H1 (cell line): ENCODE results near the gene CKM. TPM values are rescaled to one million over a fixed set of nuclear protein-coding genes. Genes with fewer than 3 reads are reported as not detected.

Experiments
- CTCF ChIA-PET: fragments of 300-600 bp; sonication (Branson Sonifier 250); formaldehyde crosslinking; loops from one replicate; lab custom pipeline; 2021; ENCODE audit not compliant: partially characterized antibody; lab: Charles Lee
- POLR2A ChIA-PET: fragments of 300-600 bp; sonication (Branson Sonifier 250); formaldehyde crosslinking; loops from one replicate; lab custom pipeline; 2021; ENCODE audit warnings: inconsistent platforms; ENCODE audit not compliant: partially characterized antibody; lab: Charles Lee
- DNase-seq, 2 experiments: peaks; one replicate each; pipeline versions ENCODE4 v3.0.0 to v3.0.0-alpha.2; 2010 to 2022; ENCODE audit warnings: low spot score in 2 of 2, low read depth in 1 of 2, mixed read lengths in 1 of 2
- FAIRE-seq: peaks from 2 replicates; lab custom pipeline; 2011; peaks lifted over from hg19 to GRCh38; lab: Jason Lieb, UNC
- H2AFZ ChIP-seq: 2 replicates; pipeline ENCODE4 v1.8.1; 2012; ENCODE audit warnings: low read length, inconsistent platforms
- H2AK5ac ChIP-seq: 2 replicates; pipeline ENCODE4 v1.6.1; 2013; ENCODE audit warnings: low read depth, low read length
- H2BK120ac ChIP-seq: replicated peaks from 2 replicates; pipeline ENCODE3; 2013; ENCODE audit warnings: low read depth, low read length, inconsistent platforms
- H2BK12ac ChIP-seq: 2 replicates; pipeline ENCODE4 v1.6.1; 2013; ENCODE audit warnings: low read depth, low read length
- H2BK15ac ChIP-seq: 2 replicates; pipeline ENCODE4 v1.6.1; 2013; ENCODE audit warnings: low read length
- H2BK20ac ChIP-seq: 2 replicates; pipeline ENCODE4 v1.6.1; 2013; ENCODE audit warnings: low read length
- H2BK5ac ChIP-seq: 2 replicates; pipeline ENCODE4 v1.6.1; 2013; ENCODE audit warnings: low read depth, low read length
- H3K14ac ChIP-seq: 2 replicates; pipeline ENCODE4 v1.6.1; 2013; ENCODE audit warnings: inconsistent platforms; ENCODE audit not compliant: insufficient read length
- H3K18ac ChIP-seq: 2 replicates; pipeline ENCODE4 v1.6.1; 2013; ENCODE audit warnings: low read length; ENCODE audit errors: extremely low read depth
- H3K23ac ChIP-seq: 2 replicates; pipeline ENCODE4 v1.6.1; 2013; ENCODE audit warnings: inconsistent platforms; ENCODE audit not compliant: insufficient read length
- H3K23me2 ChIP-seq: 2 replicates; pipeline ENCODE4 v1.6.1; 2013; ENCODE audit warnings: low read depth, low read length
- H3K27ac ChIP-seq: 2 replicates; pipeline ENCODE4 v1.6.1; 2011; ENCODE audit warnings: low read depth, low read length, inconsistent platforms
- H3K27me3 ChIP-seq, 4 experiments: replicated peaks in 1 of 4; 1 replicate in 1 of 4; 2 replicates in 3 of 4; pipeline versions ENCODE4 v1.6.1 to v1.8.1; 2011 to 2013; ENCODE audit warnings: low read length in 3 of 4, mild to moderate bottlenecking in 3 of 4, inconsistent platforms in 2 of 4, mixed read lengths in 2 of 4, moderate library complexity in 1 of 4; ENCODE audit not compliant: control insufficient read depth in 3 of 4, insufficient read depth in 3 of 4; ENCODE audit errors: extremely low read depth in 1 of 4
- H3K36me3 ChIP-seq, 4 experiments: 2 replicates each; pipeline versions ENCODE4 v1.6.1 to v1.8.1; 2011 to 2013; ENCODE audit warnings: mild to moderate bottlenecking in 4 of 4, low read length in 3 of 4, moderate library complexity in 2 of 4, control low read depth in 1 of 4, inconsistent platforms in 1 of 4; ENCODE audit not compliant: insufficient read depth in 4 of 4, control insufficient read depth in 2 of 4
- H3K4ac ChIP-seq: replicated peaks from 2 replicates; pipeline ENCODE3; 2013; ENCODE audit warnings: low read length, low read depth, mixed read lengths, inconsistent platforms; ENCODE audit not compliant: insufficient read length
- H3K4me1 ChIP-seq, 4 experiments: replicated peaks in 1 of 4; 1 replicate in 1 of 4; 2 replicates in 3 of 4; pipeline versions ENCODE4 v1.6.1 to v1.8.1; 2011 to 2013; ENCODE audit warnings: low read length in 3 of 4, inconsistent platforms in 2 of 4, mixed read lengths in 1 of 4; ENCODE audit not compliant: insufficient read depth in 4 of 4, control insufficient read depth in 3 of 4
- H3K4me2 ChIP-seq, 2 experiments: 2 replicates each; pipeline versions ENCODE4 v1.6.1 to v1.8.1; 2011 to 2013; ENCODE audit warnings: low read depth in 2 of 2, low read length in 2 of 2, control low read depth in 1 of 2, inconsistent platforms in 1 of 2, mild to moderate bottlenecking in 1 of 2; ENCODE audit not compliant: insufficient read depth in 1 of 2
- H3K4me3 ChIP-seq, 4 experiments: fragments of 200-600, 300-600 bp in 1 of 4; sonication (generic), shearing (Covaris generic), sonication (Bioruptor Twin) in 1 of 4; 2 replicates each; pipeline versions ENCODE4 v1.5.1 to v1.8.1; 2011 to 2016; ENCODE audit warnings: low read length in 4 of 4, low read depth in 3 of 4, control low read depth in 2 of 4, inconsistent platforms in 2 of 4, mild to moderate bottlenecking in 2 of 4, mixed read lengths in 1 of 4, moderate library complexity in 1 of 4; ENCODE audit not compliant: insufficient read depth in 2 of 4; ENCODE audit errors: extremely low read depth in 1 of 4
- H3K56ac ChIP-seq: replicated peaks from 2 replicates; pipeline ENCODE3; 2013; ENCODE audit warnings: low read depth, mild to moderate bottlenecking, mixed read lengths, low read length, inconsistent platforms; ENCODE audit not compliant: insufficient read length
- H3K79me1 ChIP-seq: 2 replicates; pipeline ENCODE4 v1.6.1; 2013; ENCODE audit warnings: low read depth, low read length, control low read depth
- H3K79me2 ChIP-seq, 2 experiments: 2 replicates each; pipeline versions ENCODE4 v1.6.1 to v1.8.1; 2012 to 2013; ENCODE audit warnings: low read length in 2 of 2, mild to moderate bottlenecking in 2 of 2, inconsistent platforms in 1 of 2; ENCODE audit not compliant: insufficient read depth in 2 of 2, control insufficient read depth in 1 of 2
- H3K9ac ChIP-seq, 4 experiments: replicated peaks in 1 of 4; 1 replicate in 1 of 4; 2 replicates in 3 of 4; pipeline versions ENCODE4 v1.6.1 to v1.8.1; 2011 to 2013; ENCODE audit warnings: low read depth in 3 of 4, low read length in 3 of 4, control low read depth in 2 of 4, mild to moderate bottlenecking in 2 of 4, moderate library complexity in 2 of 4, inconsistent platforms in 1 of 4; ENCODE audit errors: extremely low read depth in 1 of 4
- H3K9me3 ChIP-seq, 2 experiments: 2 replicates each; pipeline versions ENCODE4 v1.6.1 to v1.8.1; 2012 to 2013; ENCODE audit warnings: mild to moderate bottlenecking in 2 of 2, moderate library complexity in 2 of 2, control low read depth in 1 of 2, inconsistent platforms in 1 of 2, low read depth in 1 of 2, low read length in 1 of 2, mixed read lengths in 1 of 2; ENCODE audit not compliant: insufficient read depth in 2 of 2
- H4K20me1 ChIP-seq, 2 experiments: replicated peaks in 1 of 2; 2 replicates each; pipeline versions ENCODE3 to v1.8.1; 2011 to 2013; ENCODE audit warnings: inconsistent platforms in 2 of 2, low read length in 2 of 2, mild to moderate bottlenecking in 1 of 2; ENCODE audit not compliant: insufficient read depth in 2 of 2, control insufficient read depth in 1 of 2
- H4K5ac ChIP-seq: 2 replicates; pipeline ENCODE4 v1.6.1; 2013; ENCODE audit warnings: low read length, low read depth, mixed read lengths, inconsistent platforms; ENCODE audit not compliant: insufficient read length
- H4K8ac ChIP-seq: 2 replicates; pipeline ENCODE4 v1.8.0; 2013; ENCODE audit warnings: mild to moderate bottlenecking, moderate library complexity, low read length, inconsistent platforms; ENCODE audit not compliant: insufficient read depth; ENCODE audit errors: extremely low read depth
- H4K91ac ChIP-seq: replicated peaks from 2 replicates; pipeline ENCODE3; 2013; ENCODE audit warnings: low read length, mixed read lengths, inconsistent platforms; ENCODE audit not compliant: insufficient read length
- BACH1 ChIP-seq: IDR thresholded peaks from 2 replicates; pipeline ENCODE4 v1.6.1; 2012; ENCODE audit warnings: low read length, improper control_type of control experiment
- CBX5 ChIP-seq: fragments of 300-800, 300-1000 bp; sonication (generic); IDR thresholded peaks from 2 replicates; pipeline ENCODE4 v1.7.1; 2016; ENCODE audit warnings: antibody characterized with exemption, low read length, low read depth
- KDM4A ChIP-seq: IDR thresholded peaks from one replicate; pipeline ENCODE4 v1.7.1; 2012; ENCODE audit warnings: low read depth, mild to moderate bottlenecking, moderate library complexity, low read length, inconsistent platforms; ENCODE audit not compliant: severe bottlenecking
- PHF8 ChIP-seq: fragments of 200-600 bp; sonication (generic); conservative IDR thresholded peaks from 2 replicates; pipeline ENCODE4 v1.7.1; 2012; ENCODE audit warnings: low read depth, mild to moderate bottlenecking, inconsistent platforms, low read length, moderate library complexity
- RFX5 ChIP-seq: IDR thresholded peaks from 2 replicates; pipeline ENCODE4 v1.6.1; 2011; ENCODE audit warnings: low read depth, low read length, improper control_type of control experiment, borderline replicate concordance
- RNF2 ChIP-seq: fragments of 200-900, 300-1000 bp; sonication (generic); IDR thresholded peaks from 2 replicates; pipeline ENCODE4 v1.7.1; 2016; ENCODE audit warnings: borderline replicate concordance, low read depth, mild to moderate bottlenecking, antibody characterized with exemption, low read length; ENCODE audit not compliant: poor library complexity, severe bottlenecking; ENCODE audit errors: missing control alignments
- WGBS, 2 experiments: shearing (Covaris generic) in 1 of 2; methylation state at CpG; one replicate each; pipeline versions ENCODE4 v1.1.6 to v1.1.7; 2013 to 2015; ENCODE audit warnings: low lambda C conversion rate in 2 of 2, mixed read lengths in 2 of 2, inconsistent platforms in 1 of 2, low coverage in 1 of 2, missing lambda C conversion rate in 1 of 2; ENCODE audit not compliant: insufficient replicate concordance in 2 of 2, insufficient coverage in 1 of 2, insufficient read length in 1 of 2; ENCODE audit errors: extremely low coverage in 1 of 2, missing lambda C conversion rate in 1 of 2; 5-methylcytosine and 5-hydroxymethylcytosine counted together
- polyA plus RNA-seq, 7 experiments: library from polyadenylated mRNA; depleted of rRNA in 3 of 7; stranded (reverse) in 5 of 7; unstranded in 2 of 7; fragments of >200 nt in 5 of 7; fragments of 200-250 nt in 2 of 7; gene quantifications; 1 replicate in 5 of 7; 2 replicates in 1 of 7; 4 replicates in 1 of 7; pipeline versions ENCODE4 v1.2.1 to v1.2.3, GENCODE V29; 2011 to 2013; ENCODE audit warnings: missing spikeins in 2 of 7, mixed read lengths in 2 of 7
- total RNA-seq: library from RNA; stranded (reverse); fragmentation: NEBNext Ultra II Directional; extraction: Animal tissue kit (Norgen Biotek cat#: 25700); gene quantifications from 2 replicates; pipeline ENCODE4 v1.2.1, GENCODE V29; 2021

The CKM gene
- total and polyA plus RNA-seq, 2 of the 8 experiments (the other 6 are each of a cell fraction or from before 2014, with no cell fraction given) = 0.08 TPM; not detected in 1

- Histone ChIP-seq H4K8ac (no peak overlapping the region), H2BK15ac (no peak overlapping the region), H4K20me1 (peaks cover 3 to 22% of the 10 kb centered on the region in 2 experiments), H3K23me2 (peaks cover 3% of the 10 kb centered on the region; the same call in 1 of the 2 replicates), H3K79me2 (no peaks in the 10 kb centered on the region), H3K4me2 (no peak overlapping the region), H3K9ac (no peak overlapping the region), H3K79me1 (no peaks in the 10 kb centered on the region), H2BK5ac (no peak overlapping the region), H3K36me3 (peaks cover 0 to 6% (median 1%) of the 10 kb centered on the region in 4 experiments; a peak in 2 of 8 replicates), H2BK20ac (no peak overlapping the region), H3K4me3 (no peak overlapping the region), H3K27me3 (peaks cover 4 to 16% (median 13%) of the 10 kb centered on the region in 4 experiments; a peak in 6 of 7 replicates), H4K5ac (no peak overlapping the region), H2BK12ac (no peak overlapping the region), H3K14ac (no peak overlapping the region), H2AK5ac (no peak overlapping the region), H3K18ac (no peak overlapping the region), H2AFZ (no peak overlapping the region), H2BK120ac (no peak overlapping the region), H3K56ac (no peak overlapping the region), H3K4ac (no peak overlapping the region), H3K23ac (no peak overlapping the region), H3K4me1 (peaks cover 0 to 12% (median 5%) of the 10 kb centered on the region in 4 experiments; a peak in 5 of 7 replicates), H3K9me3 (no peaks in the 10 kb centered on the region), H4K91ac (no peak overlapping the region), H3K27ac (no peak overlapping the region)
- 90% methylated on average over 12 of the region's 15 CpGs; no CpG with 5 or more reads in 1 of the 2 experiments for WGBS, 2 experiments
- DNase-seq (no peak), FAIRE-seq (no peak)
- ChIA-PET CTCF (interaction anchor here (1.2 to 2.5 kb wide), 4 partner anchors 19 to 58 kb away, joined by 3 to 7 read pairs (median 5); no protein-coding TSS in a partner anchor), POLR2A (interaction anchor here (1.7 to 4.9 kb wide), 2 partner anchors 11 kb away, joined by 5 to 25 read pairs; no protein-coding TSS in a partner anchor)
- TF ChIP-seq RNF2 (no peak), CBX5 (no peak), BACH1 (no peak), RFX5 (no peak), PHF8 (no peak), KDM4A (no peak)
Measured at GRCh38 chr19:45345506-45345860, 22.8 kb upstream of the CKM start.
